HEK293 (cell line): ENCODE measurements around the gene LRCH1.

Experiments
- GLI4 ChIP-seq: fragments of 450-650 bp; formaldehyde crosslinking; IDR thresholded peaks from 2 replicates; pipeline ENCODE4 v1.5.1; 2016; ENCODE audit warnings: missing biosample characterization, missing genetic modification characterization
- KLF1 ChIP-seq: fragments of 450-650 bp; formaldehyde crosslinking; IDR thresholded peaks from 2 replicates; pipeline ENCODE4 v1.5.1; 2016; ENCODE audit warnings: missing biosample characterization, missing genetic modification characterization
- MYNN ChIP-seq: fragments of 450-650 bp; formaldehyde crosslinking; IDR thresholded peaks from 2 replicates; pipeline ENCODE4 v1.5.1; 2016; ENCODE audit warnings: missing biosample characterization, missing genetic modification characterization, borderline replicate concordance
- RBAK ChIP-seq: fragments of 450-650 bp; formaldehyde crosslinking; IDR thresholded peaks from 2 replicates; pipeline ENCODE4 v1.5.1; 2016; ENCODE audit warnings: missing biosample characterization, missing genetic modification characterization
- SP2 ChIP-seq: fragments of 450-650 bp; formaldehyde crosslinking; IDR thresholded peaks from 2 replicates; pipeline ENCODE4 v1.5.1; 2016; ENCODE audit warnings: missing biosample characterization, missing genetic modification characterization
- ZBTB17 ChIP-seq: fragments of 450-650 bp; formaldehyde crosslinking; IDR thresholded peaks from 2 replicates; pipeline ENCODE4 v1.5.1; 2016; ENCODE audit warnings: missing biosample characterization, missing genetic modification characterization
- ZNF138 ChIP-seq: fragments of 450-650 bp; formaldehyde crosslinking; IDR thresholded peaks from 2 replicates; pipeline ENCODE4 v1.5.1; 2016; ENCODE audit warnings: missing biosample characterization, missing genetic modification characterization, borderline replicate concordance
- ZNF202 ChIP-seq: fragments of 450-650 bp; formaldehyde crosslinking; IDR thresholded peaks from 2 replicates; pipeline ENCODE4 v1.5.1; 2016; ENCODE audit warnings: missing biosample characterization, missing genetic modification characterization, borderline replicate concordance
- ZNF292 ChIP-seq: fragments of 450-650 bp; formaldehyde crosslinking; IDR thresholded peaks from 2 replicates; pipeline ENCODE4 v1.5.1; 2016; ENCODE audit warnings: low read depth, missing biosample characterization, missing genetic modification characterization, borderline replicate concordance
- ZNF324 ChIP-seq: fragments of 450-650 bp; formaldehyde crosslinking; IDR thresholded peaks from 2 replicates; pipeline ENCODE4 v1.5.1; 2016; ENCODE audit warnings: missing biosample characterization, missing genetic modification characterization
- ZNF354C ChIP-seq: fragments of 450-650 bp; formaldehyde crosslinking; IDR thresholded peaks from 2 replicates; pipeline ENCODE4 v1.5.1; 2016; ENCODE audit warnings: missing biosample characterization, missing genetic modification characterization, low read depth, borderline replicate concordance
- ZNF48 ChIP-seq: fragments of 450-650 bp; formaldehyde crosslinking; IDR thresholded peaks from 2 replicates; pipeline ENCODE4 v1.5.1; 2016; ENCODE audit warnings: missing biosample characterization, missing genetic modification characterization
- ZNF549 ChIP-seq: fragments of 450-650 bp; IDR thresholded peaks from 2 replicates; pipeline ENCODE4 v1.5.1; 2018; ENCODE audit warnings: missing biosample characterization, missing genetic modification characterization, mild to moderate bottlenecking, inconsistent platforms, moderate library complexity
- ZNF629 ChIP-seq: fragments of 450-650 bp; formaldehyde crosslinking; IDR thresholded peaks from 2 replicates; pipeline ENCODE4 v1.5.1; 2017; ENCODE audit warnings: missing biosample characterization, missing genetic modification characterization
- ZXDB ChIP-seq: fragments of 450-650 bp; formaldehyde crosslinking; IDR thresholded peaks from 2 replicates; pipeline ENCODE4 v1.5.1; 2016; ENCODE audit warnings: missing biosample characterization, missing genetic modification characterization
- TF ChIP-seq, protein P1 (sequence below): fragments of 450-650 bp; formaldehyde crosslinking; conservative IDR thresholded peaks from 2 replicates; pipeline ENCODE4 v1.5.1; 2016; ENCODE audit warnings: low read depth, missing biosample characterization, missing genetic modification characterization
- TF ChIP-seq, protein P2 (sequence below): fragments of 450-650 bp; formaldehyde crosslinking; IDR thresholded peaks from 2 replicates; pipeline ENCODE4 v1.5.1; 2016; ENCODE audit warnings: missing biosample characterization, missing genetic modification characterization
- TF ChIP-seq, protein P3 (sequence below): fragments of 450-650 bp; formaldehyde crosslinking; IDR thresholded peaks from 2 replicates; pipeline ENCODE4 v1.5.1; 2017; ENCODE audit warnings: missing biosample characterization, missing genetic modification characterization
- TF ChIP-seq, protein P4 (sequence below): fragments of 450-650 bp; formaldehyde crosslinking; IDR thresholded peaks from 2 replicates; pipeline ENCODE4 v1.5.1; 2016; ENCODE audit warnings: missing biosample characterization, missing genetic modification characterization
- TF ChIP-seq, protein P5 (sequence below): fragments of 450-650 bp; formaldehyde crosslinking; IDR thresholded peaks from 2 replicates; pipeline ENCODE4 v1.5.1; 2016; ENCODE audit warnings: missing biosample characterization, missing genetic modification characterization
- TF ChIP-seq, protein P6 (sequence below): fragments of 450-650 bp; formaldehyde crosslinking; IDR thresholded peaks from 2 replicates; pipeline ENCODE4 v1.5.1; 2016; ENCODE audit warnings: missing biosample characterization, missing genetic modification characterization
- TF ChIP-seq, protein P7 (sequence below): fragments of 450-650 bp; formaldehyde crosslinking; IDR thresholded peaks from 2 replicates; pipeline ENCODE4 v1.5.1; 2016; ENCODE audit warnings: missing biosample characterization, missing genetic modification characterization

LRCH1 gene

DNA sequence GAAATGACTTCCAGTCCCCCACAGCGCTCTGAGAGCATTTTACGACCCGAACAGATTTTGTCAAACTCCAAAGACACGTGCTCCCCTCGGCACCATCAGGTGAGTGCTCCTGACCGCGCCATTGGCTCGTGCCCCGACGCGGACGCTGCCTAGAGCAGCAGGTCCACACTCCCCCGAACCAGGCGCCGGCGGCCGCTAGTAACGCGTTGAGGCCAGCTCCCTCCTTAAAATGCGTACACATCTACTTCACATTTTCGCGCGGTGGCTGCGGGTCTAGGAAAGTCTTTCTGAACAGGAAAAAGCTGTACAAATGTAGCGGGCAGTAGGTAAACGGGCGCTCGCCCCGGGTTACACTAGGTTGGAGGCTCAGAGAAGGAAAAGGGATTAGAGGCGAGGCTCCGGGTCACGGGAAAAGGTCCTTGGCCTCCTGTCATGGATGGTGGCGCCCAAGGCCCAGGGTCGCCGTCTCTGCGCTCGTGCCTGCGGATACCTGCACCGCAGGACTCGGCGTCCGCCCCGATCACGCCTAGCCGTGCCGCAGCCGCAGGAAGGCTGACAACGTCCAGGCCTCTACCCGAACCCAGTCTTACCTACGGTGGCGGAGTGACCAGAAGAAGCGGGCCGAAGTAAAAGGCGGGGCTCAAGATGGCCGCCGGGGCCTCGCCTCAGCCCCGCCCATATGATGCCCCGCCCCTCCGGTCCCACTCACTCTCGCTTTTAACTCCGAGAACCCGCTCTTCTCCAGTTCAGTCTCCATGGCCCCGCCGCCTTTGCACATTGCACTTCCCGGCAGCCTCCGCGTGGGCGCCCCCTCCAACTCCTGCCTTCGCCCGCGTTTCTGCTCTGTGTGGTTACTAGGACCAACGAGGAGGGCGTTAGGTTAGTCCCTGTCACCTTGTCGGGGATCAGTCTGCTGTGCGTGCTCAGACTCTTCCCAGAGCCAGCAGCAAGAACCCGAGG, 243.8 kb downstream of the LRCH1 start, which contains the start of gene ESD (continued):
- TF ChIP-seq, protein P1, sequence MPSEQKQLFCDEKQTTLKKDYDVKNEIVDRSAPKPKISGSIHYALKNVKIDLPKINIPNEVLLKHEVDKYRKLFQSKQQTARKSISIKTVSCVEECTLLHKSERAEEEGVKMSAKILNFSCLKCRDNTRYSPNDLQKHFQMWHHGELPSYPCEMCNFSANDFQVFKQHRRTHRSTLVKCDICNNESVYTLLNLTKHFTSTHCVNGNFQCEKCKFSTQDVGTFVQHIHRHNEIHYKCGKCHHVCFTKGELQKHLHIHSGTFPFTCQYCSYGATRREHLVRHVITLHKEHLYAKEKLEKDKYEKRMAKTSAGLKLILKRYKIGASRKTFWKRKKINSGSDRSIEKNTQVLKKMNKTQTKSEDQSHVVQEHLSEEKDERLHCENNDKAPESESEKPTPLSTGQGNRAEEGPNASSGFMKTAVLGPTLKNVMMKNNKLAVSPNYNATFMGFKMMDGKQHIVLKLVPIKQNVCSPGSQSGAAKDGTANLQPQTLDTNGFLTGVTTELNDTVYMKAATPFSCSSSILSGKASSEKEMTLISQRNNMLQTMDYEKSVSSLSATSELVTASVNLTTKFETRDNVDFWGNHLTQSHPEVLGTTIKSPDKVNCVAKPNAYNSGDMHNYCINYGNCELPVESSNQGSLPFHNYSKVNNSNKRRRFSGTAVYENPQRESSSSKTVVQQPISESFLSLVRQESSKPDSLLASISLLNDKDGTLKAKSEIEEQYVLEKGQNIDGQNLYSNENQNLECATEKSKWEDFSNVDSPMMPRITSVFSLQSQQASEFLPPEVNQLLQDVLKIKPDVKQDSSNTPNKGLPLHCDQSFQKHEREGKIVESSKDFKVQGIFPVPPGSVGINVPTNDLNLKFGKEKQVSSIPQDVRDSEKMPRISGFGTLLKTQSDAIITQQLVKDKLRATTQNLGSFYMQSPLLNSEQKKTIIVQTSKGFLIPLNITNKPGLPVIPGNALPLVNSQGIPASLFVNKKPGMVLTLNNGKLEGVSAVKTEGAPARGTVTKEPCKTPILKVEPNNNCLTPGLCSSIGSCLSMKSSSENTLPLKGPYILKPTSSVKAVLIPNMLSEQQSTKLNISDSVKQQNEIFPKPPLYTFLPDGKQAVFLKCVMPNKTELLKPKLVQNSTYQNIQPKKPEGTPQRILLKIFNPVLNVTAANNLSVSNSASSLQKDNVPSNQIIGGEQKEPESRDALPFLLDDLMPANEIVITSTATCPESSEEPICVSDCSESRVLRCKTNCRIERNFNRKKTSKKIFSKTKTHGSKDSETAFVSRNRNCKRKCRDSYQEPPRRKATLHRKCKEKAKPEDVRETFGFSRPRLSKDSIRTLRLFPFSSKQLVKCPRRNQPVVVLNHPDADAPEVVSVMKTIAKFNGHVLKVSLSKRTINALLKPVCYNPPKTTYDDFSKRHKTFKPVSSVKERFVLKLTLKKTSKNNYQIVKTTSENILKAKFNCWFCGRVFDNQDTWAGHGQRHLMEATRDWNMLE (tag by site-specific recombination), result peak; percentile 62
- peak; percentile 75; the same call in 1 of the 2 replicates for TF ChIP-seq ZNF324 (tag by site-specific recombination)
- no peak; the same call in 1 of the 2 replicates for TF ChIP-seq ZNF629
- no peak for TF ChIP-seq ZNF48 (tag by site-specific recombination)
- TF ChIP-seq, protein P2, sequence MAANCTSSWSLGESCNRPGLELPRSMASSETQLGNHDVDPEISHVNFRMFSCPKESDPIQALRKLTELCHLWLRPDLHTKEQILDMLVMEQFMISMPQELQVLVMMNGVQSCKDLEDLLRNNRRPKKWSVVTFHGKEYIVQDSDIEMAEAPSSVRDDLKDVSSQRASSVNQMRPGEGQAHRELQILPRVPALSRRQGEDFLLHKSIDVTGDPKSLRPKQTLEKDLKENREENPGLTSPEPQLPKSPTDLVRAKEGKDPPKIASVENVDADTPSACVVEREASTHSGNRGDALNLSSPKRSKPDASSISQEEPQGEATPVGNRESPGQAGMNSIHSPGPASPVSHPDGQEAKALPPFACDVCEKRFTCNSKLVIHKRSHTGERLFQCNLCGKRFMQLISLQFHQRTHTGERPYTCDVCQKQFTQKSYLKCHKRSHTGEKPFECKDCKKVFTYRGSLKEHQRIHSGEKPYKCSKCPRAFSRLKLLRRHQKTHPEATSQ (tag by site-specific recombination), result 0 out of 2 replicates have a peak, but pooled peaks have one; percentile 65
- TF ChIP-seq, protein P3, sequence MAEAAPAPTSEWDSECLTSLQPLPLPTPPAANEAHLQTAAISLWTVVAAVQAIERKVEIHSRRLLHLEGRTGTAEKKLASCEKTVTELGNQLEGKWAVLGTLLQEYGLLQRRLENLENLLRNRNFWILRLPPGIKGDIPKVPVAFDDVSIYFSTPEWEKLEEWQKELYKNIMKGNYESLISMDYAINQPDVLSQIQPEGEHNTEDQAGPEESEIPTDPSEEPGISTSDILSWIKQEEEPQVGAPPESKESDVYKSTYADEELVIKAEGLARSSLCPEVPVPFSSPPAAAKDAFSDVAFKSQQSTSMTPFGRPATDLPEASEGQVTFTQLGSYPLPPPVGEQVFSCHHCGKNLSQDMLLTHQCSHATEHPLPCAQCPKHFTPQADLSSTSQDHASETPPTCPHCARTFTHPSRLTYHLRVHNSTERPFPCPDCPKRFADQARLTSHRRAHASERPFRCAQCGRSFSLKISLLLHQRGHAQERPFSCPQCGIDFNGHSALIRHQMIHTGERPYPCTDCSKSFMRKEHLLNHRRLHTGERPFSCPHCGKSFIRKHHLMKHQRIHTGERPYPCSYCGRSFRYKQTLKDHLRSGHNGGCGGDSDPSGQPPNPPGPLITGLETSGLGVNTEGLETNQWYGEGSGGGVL (tag by site-specific recombination), result no peak
- no peak for TF ChIP-seq ZNF292
- TF ChIP-seq GLI4 (tag by site-specific recombination), result peak; percentile 80
- TF ChIP-seq ZNF138 (tag by site-specific recombination), result no peak
- TF ChIP-seq ZNF354C (tag by site-specific recombination), result no peak
- TF ChIP-seq, protein P4, sequence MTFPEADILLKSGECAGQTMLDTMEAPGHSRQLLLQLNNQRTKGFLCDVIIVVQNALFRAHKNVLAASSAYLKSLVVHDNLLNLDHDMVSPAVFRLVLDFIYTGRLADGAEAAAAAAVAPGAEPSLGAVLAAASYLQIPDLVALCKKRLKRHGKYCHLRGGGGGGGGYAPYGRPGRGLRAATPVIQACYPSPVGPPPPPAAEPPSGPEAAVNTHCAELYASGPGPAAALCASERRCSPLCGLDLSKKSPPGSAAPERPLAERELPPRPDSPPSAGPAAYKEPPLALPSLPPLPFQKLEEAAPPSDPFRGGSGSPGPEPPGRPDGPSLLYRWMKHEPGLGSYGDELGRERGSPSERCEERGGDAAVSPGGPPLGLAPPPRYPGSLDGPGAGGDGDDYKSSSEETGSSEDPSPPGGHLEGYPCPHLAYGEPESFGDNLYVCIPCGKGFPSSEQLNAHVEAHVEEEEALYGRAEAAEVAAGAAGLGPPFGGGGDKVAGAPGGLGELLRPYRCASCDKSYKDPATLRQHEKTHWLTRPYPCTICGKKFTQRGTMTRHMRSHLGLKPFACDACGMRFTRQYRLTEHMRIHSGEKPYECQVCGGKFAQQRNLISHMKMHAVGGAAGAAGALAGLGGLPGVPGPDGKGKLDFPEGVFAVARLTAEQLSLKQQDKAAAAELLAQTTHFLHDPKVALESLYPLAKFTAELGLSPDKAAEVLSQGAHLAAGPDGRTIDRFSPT (tag by site-specific recombination), result no peak
- TF ChIP-seq ZNF202 (tag by site-specific recombination), result no peak
- TF ChIP-seq SP2 (tag by site-specific recombination), result peak; percentile 85
- 0 out of 2 replicates have a peak, but pooled peaks have one; percentile 14 for TF ChIP-seq ZXDB
- TF ChIP-seq MYNN, result no peak
- TF ChIP-seq ZNF549, result no peak
- TF ChIP-seq, protein P5, sequence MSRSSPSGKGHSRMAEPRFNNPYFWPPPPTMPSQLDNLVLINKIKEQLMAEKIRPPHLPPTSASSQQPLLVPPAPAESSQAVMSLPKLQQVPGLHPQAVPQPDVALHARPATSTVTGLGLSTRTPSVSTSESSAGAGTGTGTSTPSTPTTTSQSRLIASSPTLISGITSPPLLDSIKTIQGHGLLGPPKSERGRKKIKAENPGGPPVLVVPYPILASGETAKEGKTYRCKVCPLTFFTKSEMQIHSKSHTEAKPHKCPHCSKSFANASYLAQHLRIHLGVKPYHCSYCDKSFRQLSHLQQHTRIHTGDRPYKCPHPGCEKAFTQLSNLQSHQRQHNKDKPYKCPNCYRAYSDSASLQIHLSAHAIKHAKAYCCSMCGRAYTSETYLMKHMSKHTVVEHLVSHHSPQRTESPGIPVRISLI (tag by site-specific recombination), result no peak
- TF ChIP-seq ZBTB17 (tag by site-specific recombination), result peak; percentile 70
- TF ChIP-seq RBAK (tag by site-specific recombination), result no peak
- TF ChIP-seq, protein P6, sequence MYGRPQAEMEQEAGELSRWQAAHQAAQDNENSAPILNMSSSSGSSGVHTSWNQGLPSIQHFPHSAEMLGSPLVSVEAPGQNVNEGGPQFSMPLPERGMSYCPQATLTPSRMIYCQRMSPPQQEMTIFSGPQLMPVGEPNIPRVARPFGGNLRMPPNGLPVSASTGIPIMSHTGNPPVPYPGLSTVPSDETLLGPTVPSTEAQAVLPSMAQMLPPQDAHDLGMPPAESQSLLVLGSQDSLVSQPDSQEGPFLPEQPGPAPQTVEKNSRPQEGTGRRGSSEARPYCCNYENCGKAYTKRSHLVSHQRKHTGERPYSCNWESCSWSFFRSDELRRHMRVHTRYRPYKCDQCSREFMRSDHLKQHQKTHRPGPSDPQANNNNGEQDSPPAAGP, result peak; percentile 76; the same call in 1 of the 2 replicates
- TF ChIP-seq, protein P7, sequence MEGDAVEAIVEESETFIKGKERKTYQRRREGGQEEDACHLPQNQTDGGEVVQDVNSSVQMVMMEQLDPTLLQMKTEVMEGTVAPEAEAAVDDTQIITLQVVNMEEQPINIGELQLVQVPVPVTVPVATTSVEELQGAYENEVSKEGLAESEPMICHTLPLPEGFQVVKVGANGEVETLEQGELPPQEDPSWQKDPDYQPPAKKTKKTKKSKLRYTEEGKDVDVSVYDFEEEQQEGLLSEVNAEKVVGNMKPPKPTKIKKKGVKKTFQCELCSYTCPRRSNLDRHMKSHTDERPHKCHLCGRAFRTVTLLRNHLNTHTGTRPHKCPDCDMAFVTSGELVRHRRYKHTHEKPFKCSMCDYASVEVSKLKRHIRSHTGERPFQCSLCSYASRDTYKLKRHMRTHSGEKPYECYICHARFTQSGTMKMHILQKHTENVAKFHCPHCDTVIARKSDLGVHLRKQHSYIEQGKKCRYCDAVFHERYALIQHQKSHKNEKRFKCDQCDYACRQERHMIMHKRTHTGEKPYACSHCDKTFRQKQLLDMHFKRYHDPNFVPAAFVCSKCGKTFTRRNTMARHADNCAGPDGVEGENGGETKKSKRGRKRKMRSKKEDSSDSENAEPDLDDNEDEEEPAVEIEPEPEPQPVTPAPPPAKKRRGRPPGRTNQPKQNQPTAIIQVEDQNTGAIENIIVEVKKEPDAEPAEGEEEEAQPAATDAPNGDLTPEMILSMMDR, result no peak
- 0 out of 2 replicates have a peak, but pooled peaks have one; percentile 40 for TF ChIP-seq KLF1
